ENCODE measurements around the gene RASGEF1B.
A peak's percentile ranks its signal among the peaks of the same experiment; 100 is the strongest.

The RASGEF1B gene

GRCh38 chr4:81472281-81473182 lies 825 bp upstream of the RASGEF1B start:
- in situ Hi-C loops (cut with HindIII; ENCODE audit: low pct_ligation_motif_present, low sequenced_read_pairs): no loop called here
- Histone ChIP-seq H3K36me3 (replicated peaks) (no peaks in the 10 kb centered on the region), H3K27me3 (replicated peaks) (peaks cover 24% of the 10 kb centered on the region), H3K27ac (no peak overlapping the region), H3K4me3 (ENCODE audit: low read depth, low read length) (peak overlapping the region; percentile 45)
- peak; percentile 44 for TF ChIP-seq CTCF (IDR thresholded peaks at IDR 0.05; ENCODE audit: low read depth, low read length, missing control alignments)
- DNase-seq: peak; percentile 25

DNA sequence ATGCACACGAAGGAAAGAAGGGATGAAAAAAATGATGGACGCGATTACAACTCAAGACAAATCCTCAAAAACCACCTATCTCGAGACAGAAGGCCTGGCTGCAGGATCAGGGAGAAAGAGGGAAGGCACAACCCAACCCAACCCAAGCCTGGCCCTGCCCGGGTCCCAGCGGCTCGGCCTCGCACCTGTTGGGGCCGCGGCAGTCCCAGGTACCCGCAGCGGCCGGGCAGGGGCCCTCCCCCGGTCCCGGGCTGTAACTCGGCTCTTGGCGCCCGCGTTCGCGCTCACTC lies 464 bp downstream of the RASGEF1B start:
- DNase-seq: no peak
- H3K36me3 ChIP-seq (replicated peaks): no peaks in the 10 kb centered on the region
- H3K4me3 ChIP-seq (ENCODE audit: low read depth, low read length): peak overlapping the region; percentile 62
- no peak for TF ChIP-seq CTCF (IDR thresholded peaks at IDR 0.05; ENCODE audit: low read depth, low read length, missing control alignments)
- H3K27ac ChIP-seq: no peak overlapping the region
- in situ Hi-C loops (cut with HindIII; ENCODE audit: low pct_ligation_motif_present, low sequenced_read_pairs): no loop called here
- H3K27me3 ChIP-seq (replicated peaks): peaks cover 24% of the 10 kb centered on the region

- Histone ChIP-seq H3K27me3 (replicated peaks) (peaks cover 24% of the 10 kb centered on the region), H3K4me3 (ENCODE audit: low read depth, low read length) (peak overlapping the region; percentile 62), H3K36me3 (replicated peaks) (no peaks in the 10 kb centered on the region), H3K27ac (no peak overlapping the region)
- in situ Hi-C loops (cut with HindIII; ENCODE audit: low pct_ligation_motif_present, low sequenced_read_pairs): no loop called here
- peak; percentile 33 for DNase-seq
- TF ChIP-seq CTCF (IDR thresholded peaks at IDR 0.05; ENCODE audit: low read depth, low read length, missing control alignments): no peak
These were observed 1.0 kb downstream of the RASGEF1B start for GRCh38 chr4:81470456-81471297.

GRCh38 chr4:81469781-81470455 lies 1.8 kb downstream of the RASGEF1B start:
- Histone ChIP-seq H3K27me3 (replicated peaks) (peaks cover 24% of the 10 kb centered on the region), H3K27ac (no peak overlapping the region), H3K36me3 (replicated peaks) (no peaks in the 10 kb centered on the region), H3K4me3 (ENCODE audit: low read depth, low read length) (no peak overlapping the region)
- DNase-seq: no peak
- in situ Hi-C loops (cut with HindIII; ENCODE audit: low pct_ligation_motif_present, low sequenced_read_pairs): no loop called here
- TF ChIP-seq CTCF (IDR thresholded peaks at IDR 0.05; ENCODE audit: low read depth, low read length, missing control alignments): no peak

GRCh38 chr4:81468678-81469077 lies 3.0 kb downstream of the RASGEF1B start:
- no peak overlapping the region for H3K27ac ChIP-seq
- in situ Hi-C loops (cut with HindIII; ENCODE audit: low pct_ligation_motif_present, low sequenced_read_pairs): no loop called here
- no peak for TF ChIP-seq CTCF (IDR thresholded peaks at IDR 0.05; ENCODE audit: low read depth, low read length, missing control alignments)

More at GRCh38 chr4:81468678-81469077, 3.0 kb downstream of the RASGEF1B start:
- Histone ChIP-seq H3K27me3 (replicated peaks) (peaks cover 24% of the 10 kb centered on the region), H3K36me3 (replicated peaks) (no peaks in the 10 kb centered on the region), H3K4me3 (ENCODE audit: low read depth, low read length) (no peak overlapping the region)
- DNase-seq: no peak

Measured in brain microvascular endothelial cell (primary cell).